Smooth muscle cell (in vitro differentiated cells): Measurements from ENCODE around the gene PGBD5. TPM values are rescaled to one million over a fixed set of nuclear protein-coding genes. Genes with fewer than 3 reads are reported as not detected.

Experiments used
- DNase-seq: peaks from one replicate; lab custom pipeline; 2025; ENCODE audit not compliant: unreplicated experiment; lab: John Stamatoyannopoulos, UW
- H2AFZ ChIP-seq: fragments of 200-600 bp; sonication (generic); 2 replicates; pipeline ENCODE4 v1.6.0; 2016; ENCODE audit warnings: antibody characterized with exemption, low read depth, mild to moderate bottlenecking
- H3F3A ChIP-seq: fragments of 200-600 bp; sonication (generic); 2 replicates; pipeline ENCODE4 v1.6.0; 2017; ENCODE audit warnings: antibody characterized with exemption, low read depth
- H3K27ac ChIP-seq: fragments of 200-600 bp; sonication (generic); 2 replicates; pipeline ENCODE4 v1.5.1; 2016; ENCODE audit warnings: low read depth, mild to moderate bottlenecking
- H3K27me3 ChIP-seq: fragments of 200-600 bp; sonication (generic); 2 replicates; pipeline ENCODE4 v1.6.1; 2016; ENCODE audit warnings: low read depth, mild to moderate bottlenecking
- H3K36me3 ChIP-seq: fragments of 200-600 bp; sonication (generic); 2 replicates; pipeline ENCODE4 v1.5.1; 2016; ENCODE audit warnings: low read depth
- H3K4me1 ChIP-seq: fragments of 200-600 bp; sonication (generic); 2 replicates; pipeline ENCODE4 v1.5.1; 2016; ENCODE audit warnings: low read depth
- H3K4me2 ChIP-seq: fragments of 200-600 bp; sonication (generic); 2 replicates; pipeline ENCODE4 v1.6.0; 2016; ENCODE audit warnings: mild to moderate bottlenecking
- H3K4me3 ChIP-seq: fragments of 200-600 bp; sonication (generic); 2 replicates; pipeline ENCODE4 v1.5.1; 2016; ENCODE audit warnings: mild to moderate bottlenecking
- H3K79me2 ChIP-seq: fragments of 200-600 bp; sonication (generic); 2 replicates; pipeline ENCODE4 v1.6.0; 2016; ENCODE audit warnings: low read depth, mild to moderate bottlenecking
- H3K9ac ChIP-seq: fragments of 200-600 bp; sonication (generic); 2 replicates; pipeline ENCODE4 v1.6.0; 2016; ENCODE audit warnings: low read depth
- H3K9me3 ChIP-seq: fragments of 200-600 bp; sonication (generic); replicated peaks from 2 replicates; pipeline ENCODE4 v1.5.1; 2016; ENCODE audit warnings: low read depth
- H4K20me1 ChIP-seq: fragments of 200-600 bp; sonication (generic); 2 replicates; pipeline ENCODE4 v1.6.0; 2016; ENCODE audit warnings: low read depth
- CTCF ChIP-seq: fragments of 200-600 bp; sonication (generic); IDR thresholded peaks from 2 replicates; pipeline ENCODE4 v1.5.1; 2017; ENCODE audit warnings: borderline replicate concordance, mild to moderate bottlenecking, antibody characterized with exemption; ENCODE audit not compliant: insufficient read depth, poor library complexity, severe bottlenecking
- WGBS: methylation state at CpG from one replicate; pipeline ENCODE4 v1.1.7; 2016; ENCODE audit warnings: low lambda C conversion rate; 5-methylcytosine and 5-hydroxymethylcytosine counted together
- polyA plus RNA-seq: library from polyadenylated mRNA; unstranded; fragments of >200 nt; fragmentation: Nextera tagmentation; extraction: Ambion mirVana; gene quantifications from 2 replicates; pipeline ENCODE4 v1.2.1, GENCODE V29; 2016
- total RNA-seq: library from RNA; depleted of rRNA; stranded (reverse); fragments of >200 nt; gene quantifications from 2 replicates; pipeline ENCODE4 v1.2.3, GENCODE V29; 2014

The PGBD5 gene
- total and polyA plus RNA-seq, 2 experiments from 2014 or later: 0.83 to 0.94 TPM

GRCh38 chr1:230340526-230341161 is 85.5 kb downstream of the PGBD5 start:
- H3K9me3 ChIP-seq: no peaks in the 10 kb centered on the region
- H3K4me3 ChIP-seq: no peak overlapping the region
- no peaks in the 10 kb centered on the region for H3K36me3 ChIP-seq
- H3K4me2 ChIP-seq: no peak overlapping the region
- no peak for TF ChIP-seq CTCF
- no peak for DNase-seq
- H3K4me1 ChIP-seq: no peaks in the 10 kb centered on the region
- no peak overlapping the region for H2AFZ ChIP-seq
- no peaks in the 10 kb centered on the region for H3K27me3 ChIP-seq
- no peak overlapping the region for H3K27ac ChIP-seq
- no peaks in the 10 kb centered on the region for H4K20me1 ChIP-seq
- no peak overlapping the region for H3K9ac ChIP-seq
- no peaks in the 10 kb centered on the region for H3K79me2 ChIP-seq
- H3F3A ChIP-seq: no peaks in the 10 kb centered on the region
- WGBS: 66% methylated on average over 7 of the region's 7 CpGs

GRCh38 chr1:230339033-230339432 is 87.1 kb downstream of the PGBD5 start:
- Histone ChIP-seq H3K4me3 (no peak overlapping the region), H3K9ac (no peak overlapping the region), H3K27me3 (no peaks in the 10 kb centered on the region), H4K20me1 (no peaks in the 10 kb centered on the region), H3K79me2 (no peaks in the 10 kb centered on the region), H3K4me2 (no peak overlapping the region), H3K4me1 (no peaks in the 10 kb centered on the region), H3K36me3 (no peaks in the 10 kb centered on the region), H3K27ac (no peak overlapping the region), H3K9me3 (no peaks in the 10 kb centered on the region), H3F3A (no peaks in the 10 kb centered on the region), H2AFZ (no peak overlapping the region)
- 94% methylated on average over 8 of the region's 8 CpGs for WGBS
- no peak for DNase-seq
- TF ChIP-seq CTCF: no peak

GRCh38 chr1:230337266-230337665 is 88.9 kb downstream of the PGBD5 start:
- TF ChIP-seq CTCF: no peak
- 84% methylated on average over 5 of the region's 5 CpGs for WGBS
- no peak overlapping the region for H3K4me2 ChIP-seq

More at GRCh38 chr1:230337266-230337665, 88.9 kb downstream of the PGBD5 start:
- H3K79me2 ChIP-seq: no peaks in the 10 kb centered on the region
- H3K4me1 ChIP-seq: peaks cover 9% of the 10 kb centered on the region
- H3K36me3 ChIP-seq: no peaks in the 10 kb centered on the region
- no peaks in the 10 kb centered on the region for H3K9me3 ChIP-seq
- no peak for DNase-seq
- no peaks in the 10 kb centered on the region for H3K27me3 ChIP-seq
- no peak overlapping the region for H3K27ac ChIP-seq
- H2AFZ ChIP-seq: no peak overlapping the region
- no peak overlapping the region for H3K9ac ChIP-seq
- H4K20me1 ChIP-seq: no peaks in the 10 kb centered on the region
- no peak overlapping the region for H3K4me3 ChIP-seq
- H3F3A ChIP-seq: no peaks in the 10 kb centered on the region
